ENCODE data around the gene SP7.

The SP7 gene

DNA sequence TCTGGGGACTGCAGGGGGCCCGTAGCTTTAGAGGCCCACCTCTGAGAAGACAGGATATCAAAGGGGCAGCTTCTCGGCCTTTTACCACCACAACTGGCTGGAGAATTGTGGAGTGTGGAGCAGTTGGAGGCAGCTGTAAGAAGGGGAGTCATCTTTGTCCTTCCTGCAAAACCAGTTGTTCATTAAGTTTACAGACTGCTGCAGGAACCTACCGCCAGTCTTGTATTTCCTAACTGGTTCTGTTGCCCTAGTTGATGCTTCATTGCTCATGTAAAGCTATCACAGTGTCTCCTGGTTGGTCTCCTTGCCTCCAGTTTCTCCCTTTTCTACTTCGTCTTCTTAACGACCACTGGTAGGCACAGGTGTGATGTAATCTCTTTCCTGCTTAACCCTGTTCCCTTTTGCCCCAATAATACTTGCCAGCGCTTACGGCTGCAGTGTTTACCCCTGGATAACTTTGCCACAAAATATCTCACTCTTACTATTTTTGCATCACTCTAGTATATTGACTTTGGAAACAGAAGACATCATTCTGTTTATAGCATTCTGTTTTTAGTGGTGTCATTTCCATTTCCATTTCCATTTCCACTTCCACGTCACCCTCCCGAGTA is 56.2 kb downstream of the SP7 start:
- no peaks in the 10 kb centered on the region for H3K27me3 ChIP-seq (ENCODE audit: insufficient read depth, poor library complexity, severe bottlenecking)
- DNase-seq (ENCODE audit: low spot score) = no peak
- no peak for ATAC-seq (ENCODE audit: low read depth)
- H3K27ac ChIP-seq (ENCODE audit: poor library complexity, severe bottlenecking) = no peak overlapping the region
- H3K9me3 ChIP-seq (ENCODE audit: severe bottlenecking) = no peaks in the 10 kb centered on the region
- peaks cover 84% of the 10 kb centered on the region for H3K36me3 ChIP-seq (ENCODE audit: low read depth)
- TF ChIP-seq, protein P1, sequence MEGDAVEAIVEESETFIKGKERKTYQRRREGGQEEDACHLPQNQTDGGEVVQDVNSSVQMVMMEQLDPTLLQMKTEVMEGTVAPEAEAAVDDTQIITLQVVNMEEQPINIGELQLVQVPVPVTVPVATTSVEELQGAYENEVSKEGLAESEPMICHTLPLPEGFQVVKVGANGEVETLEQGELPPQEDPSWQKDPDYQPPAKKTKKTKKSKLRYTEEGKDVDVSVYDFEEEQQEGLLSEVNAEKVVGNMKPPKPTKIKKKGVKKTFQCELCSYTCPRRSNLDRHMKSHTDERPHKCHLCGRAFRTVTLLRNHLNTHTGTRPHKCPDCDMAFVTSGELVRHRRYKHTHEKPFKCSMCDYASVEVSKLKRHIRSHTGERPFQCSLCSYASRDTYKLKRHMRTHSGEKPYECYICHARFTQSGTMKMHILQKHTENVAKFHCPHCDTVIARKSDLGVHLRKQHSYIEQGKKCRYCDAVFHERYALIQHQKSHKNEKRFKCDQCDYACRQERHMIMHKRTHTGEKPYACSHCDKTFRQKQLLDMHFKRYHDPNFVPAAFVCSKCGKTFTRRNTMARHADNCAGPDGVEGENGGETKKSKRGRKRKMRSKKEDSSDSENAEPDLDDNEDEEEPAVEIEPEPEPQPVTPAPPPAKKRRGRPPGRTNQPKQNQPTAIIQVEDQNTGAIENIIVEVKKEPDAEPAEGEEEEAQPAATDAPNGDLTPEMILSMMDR (IDR thresholded peaks at IDR 0.05; ENCODE audit: poor library complexity, severe bottlenecking) = no peak
- no peaks in the 10 kb centered on the region for H3K4me1 ChIP-seq (ENCODE audit: insufficient read depth, poor library complexity, severe bottlenecking)
- no peak overlapping the region for H3K4me3 ChIP-seq (ENCODE audit: severe bottlenecking)

- ATAC-seq (ENCODE audit: low read depth) (no peak), DNase-seq (ENCODE audit: low spot score) (no peak)
- no peaks in the 10 kb centered on the region for H3K4me1 ChIP-seq (ENCODE audit: insufficient read depth, poor library complexity, severe bottlenecking)
- H3K27me3 ChIP-seq (ENCODE audit: insufficient read depth, poor library complexity, severe bottlenecking) = no peaks in the 10 kb centered on the region
- TF ChIP-seq, protein P1 (IDR thresholded peaks at IDR 0.05; ENCODE audit: poor library complexity, severe bottlenecking) = no peak
- no peaks in the 10 kb centered on the region for H3K9me3 ChIP-seq (ENCODE audit: severe bottlenecking)
- H3K4me3 ChIP-seq (ENCODE audit: severe bottlenecking) = no peak overlapping the region
- no peak overlapping the region for H3K27ac ChIP-seq (ENCODE audit: poor library complexity, severe bottlenecking)
- peaks cover 84% of the 10 kb centered on the region for H3K36me3 ChIP-seq (ENCODE audit: low read depth)
Measured at GRCh38 chr12:53279283-53279869, 56.8 kb downstream of the SP7 start.

DNA sequence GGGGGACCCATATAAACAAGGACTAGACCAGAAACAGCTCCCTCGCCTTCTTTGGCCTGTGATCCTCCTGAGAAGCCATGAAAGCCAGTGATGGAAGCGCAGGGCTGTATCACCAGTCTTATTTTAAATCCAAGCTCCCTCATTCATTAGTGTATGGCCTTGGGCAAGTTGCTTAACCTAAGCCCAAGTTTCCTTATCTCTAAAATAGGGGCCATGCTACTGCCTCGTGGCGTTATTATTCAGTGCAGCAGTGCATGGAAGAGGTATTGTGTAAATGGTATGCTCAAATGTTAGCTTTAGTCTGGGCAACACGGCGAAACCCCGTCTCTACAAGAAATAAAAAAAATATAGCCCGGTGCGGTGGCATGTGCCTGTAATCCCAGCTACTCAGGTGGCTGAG is 58.2 kb downstream of the SP7 start:
- ATAC-seq (ENCODE audit: low read depth) = no peak
- peaks cover 75% of the 10 kb centered on the region for H3K36me3 ChIP-seq (ENCODE audit: low read depth)

More for the DNA sequence above, 58.2 kb downstream of the SP7 start:
- Histone ChIP-seq H3K9me3 (ENCODE audit: severe bottlenecking) (no peaks in the 10 kb centered on the region), H3K4me3 (ENCODE audit: severe bottlenecking) (no peak overlapping the region), H3K4me1 (ENCODE audit: insufficient read depth, poor library complexity, severe bottlenecking) (no peaks in the 10 kb centered on the region), H3K27me3 (ENCODE audit: insufficient read depth, poor library complexity, severe bottlenecking) (no peaks in the 10 kb centered on the region), H3K27ac (ENCODE audit: poor library complexity, severe bottlenecking) (no peak overlapping the region)
- TF ChIP-seq, protein P1 (IDR thresholded peaks at IDR 0.05; ENCODE audit: poor library complexity, severe bottlenecking) = no peak
- DNase-seq (ENCODE audit: low spot score) = no peak

Data from RWPE2 (cell line).